ENCODE results near the gene ROBO1. TPM values are rescaled to one million over a fixed set of nuclear protein-coding genes. Genes with fewer than 3 reads are reported as not detected.

ROBO1 gene
- total RNA-seq, 1 experiment from 2014 or later: 32.2 TPM

GRCh38 chr3:79684041-79684440, 83.8 kb downstream of the ROBO1 start:
- H3K36me3 Mint-ChIP-seq (ENCODE audit: insufficient read depth, unreplicated experiment): no peaks in the 10 kb centered on the region
- ChIA-PET CTCF (no interaction called here), POLR2A (no interaction called here)
- H3K27ac Mint-ChIP-seq (ENCODE audit: low read depth, unreplicated experiment): no peak overlapping the region
- H3K4me1 Mint-ChIP-seq (ENCODE audit: insufficient read depth, unreplicated experiment): no peaks in the 10 kb centered on the region
- BruUV-seq (replicated peaks): no TSS peak
- H3K4me3 Mint-ChIP-seq (ENCODE audit: unreplicated experiment): no peak overlapping the region
- intact Hi-C loops (cut with micrococcal nuclease): no loop called here
- H3K27me3 Mint-ChIP-seq (ENCODE audit: insufficient read depth, unreplicated experiment): no peaks in the 10 kb centered on the region
- DNase-seq (ENCODE audit: unreplicated experiment): no peak
- peaks cover 12% of the 10 kb centered on the region for H3K9me3 Mint-ChIP-seq (ENCODE audit: unreplicated experiment)
- no peak for TF ChIP-seq CTCF (IDR thresholded peaks at IDR 0.05; ENCODE audit: unreplicated experiment)

- TF ChIP-seq CTCF (IDR thresholded peaks at IDR 0.05; ENCODE audit: unreplicated experiment): no peak
- Mint-ChIP-seq H3K27ac (ENCODE audit: low read depth, unreplicated experiment) (no peak overlapping the region), H3K9me3 (ENCODE audit: unreplicated experiment) (peaks cover 7% of the 10 kb centered on the region), H3K4me3 (ENCODE audit: unreplicated experiment) (no peak overlapping the region), H3K36me3 (ENCODE audit: insufficient read depth, unreplicated experiment) (no peaks in the 10 kb centered on the region), H3K4me1 (ENCODE audit: insufficient read depth, unreplicated experiment) (no peaks in the 10 kb centered on the region), H3K27me3 (ENCODE audit: insufficient read depth, unreplicated experiment) (no peaks in the 10 kb centered on the region)
- no TSS peak for BruUV-seq (replicated peaks)
- DNase-seq (ENCODE audit: unreplicated experiment): no peak
- ChIA-PET CTCF (no interaction called here), POLR2A (no interaction called here)
- intact Hi-C loops (cut with micrococcal nuclease): no loop called here
Observed at GRCh38 chr3:79672731-79673130, 95.1 kb downstream of the ROBO1 start.

- peaks cover 5% of the 10 kb centered on the region for H3K9me3 Mint-ChIP-seq (ENCODE audit: unreplicated experiment)
- no peak for TF ChIP-seq CTCF (IDR thresholded peaks at IDR 0.05; ENCODE audit: unreplicated experiment)
Observed at GRCh38 chr3:79672075-79672474, 95.7 kb downstream of the ROBO1 start.

GRCh38 chr3:79670178-79670577, 97.6 kb downstream of the ROBO1 start:
- Mint-ChIP-seq H3K27me3 (ENCODE audit: insufficient read depth, unreplicated experiment) (no peaks in the 10 kb centered on the region), H3K36me3 (ENCODE audit: insufficient read depth, unreplicated experiment) (no peaks in the 10 kb centered on the region), H3K9me3 (ENCODE audit: unreplicated experiment) (no peaks in the 10 kb centered on the region), H3K27ac (ENCODE audit: low read depth, unreplicated experiment) (no peak overlapping the region), H3K4me3 (ENCODE audit: unreplicated experiment) (no peak overlapping the region), H3K4me1 (ENCODE audit: insufficient read depth, unreplicated experiment) (no peaks in the 10 kb centered on the region)
- intact Hi-C loops (cut with micrococcal nuclease): no loop called here
- ChIA-PET CTCF (no interaction called here), POLR2A (no interaction called here)
- DNase-seq (ENCODE audit: unreplicated experiment): no peak
- TF ChIP-seq CTCF (IDR thresholded peaks at IDR 0.05; ENCODE audit: unreplicated experiment): no peak
- no TSS peak for BruUV-seq (replicated peaks)

More at GRCh38 chr3:79672075-79672474, 95.7 kb downstream of the ROBO1 start:
- H3K27me3 Mint-ChIP-seq (ENCODE audit: insufficient read depth, unreplicated experiment): no peaks in the 10 kb centered on the region
- POLR2A ChIA-PET: no interaction called here
- DNase-seq (ENCODE audit: unreplicated experiment): no peak
- H3K36me3 Mint-ChIP-seq (ENCODE audit: insufficient read depth, unreplicated experiment): no peaks in the 10 kb centered on the region
- H3K27ac Mint-ChIP-seq (ENCODE audit: low read depth, unreplicated experiment): no peak overlapping the region
- H3K4me3 Mint-ChIP-seq (ENCODE audit: unreplicated experiment): no peak overlapping the region
- BruUV-seq (replicated peaks): no TSS peak
- H3K4me1 Mint-ChIP-seq (ENCODE audit: insufficient read depth, unreplicated experiment): no peaks in the 10 kb centered on the region
- intact Hi-C loops (cut with micrococcal nuclease): no loop called here
- CTCF ChIA-PET: no interaction called here

All from MCF 10A (cell line).